Psoas muscle (tissue), 8 donors: ENCODE results near the gene PCDHGA5. TPM values are rescaled to one million over a fixed set of nuclear protein-coding genes. Genes with fewer than 3 reads are reported as not detected.
"Not testable (repeated sequence)": the region's sequence is repeated elsewhere in the genome, so short reads cannot be mapped to it uniquely, and the experiment has no call there.

Source experiments
- ATAC-seq, 4 donors: fragments of 200-7000 bp; cut with Tn5 transposase; one replicate each; pipeline ENCODE4 v1.9.1; 2020; ENCODE audit warnings: moderate library complexity in 3 of 4, mild to moderate bottlenecking in 2 of 4
- DNase-seq, 2 donors: peaks; one replicate each; pipeline ENCODE4 v3.0.0-alpha.2; 2020
- H3K27ac ChIP-seq: fragments of 200-600 bp; one replicate; pipeline ENCODE4 v1.8.0; 2022
- H3K27me3 ChIP-seq, 3 donors: fragments of 200-600 bp in 1 of 3; one replicate each; pipeline versions ENCODE4 v1.6.1 to v1.8.0; 2013 to 2022; ENCODE audit warnings: low read length in 2 of 3, mild to moderate bottlenecking in 2 of 3, moderate library complexity in 1 of 3; ENCODE audit not compliant: insufficient read depth in 3 of 3
- H3K36me3 ChIP-seq, 2 donors: fragments of 200-600 bp in 1 of 2; one replicate each; pipeline versions ENCODE4 v1.6.1 to v1.8.0; 2013 to 2022; ENCODE audit warnings: low read depth in 1 of 2, mild to moderate bottlenecking in 1 of 2, moderate library complexity in 1 of 2; ENCODE audit not compliant: insufficient read depth in 1 of 2
- H3K4me1 ChIP-seq: fragments of 200-600 bp; one replicate; pipeline ENCODE4 v1.8.0; 2022
- H3K4me3 ChIP-seq: fragments of 200-600 bp; one replicate; pipeline ENCODE4 v1.8.0; 2022; ENCODE audit warnings: mild to moderate bottlenecking
- H3K9me3 ChIP-seq: fragments of 200-600 bp; one replicate; pipeline ENCODE4 v1.8.0; 2022
- CTCF ChIP-seq: fragments of 200-600 bp; IDR thresholded peaks from one replicate; pipeline ENCODE4 v1.8.0; 2022; ENCODE audit warnings: antibody characterized with exemption
- WGBS, 3 donors: extraction: QIAGEN DNeasy Blood & Tissue Kit; methylation state at CpG; one replicate each; pipeline versions ENCODE4 v1.1.6 to v1.1.7; 2013; 5-methylcytosine and 5-hydroxymethylcytosine counted together
- intact Hi-C, 2 donors: fragments of 100-400 bp; cut with DNase I; formaldehyde crosslinking; loops; one replicate each; pipeline versions ENCODE4 v1.11.0 to v1.14.2; 2022
- polyA plus RNA-seq, 3 donors: library from polyadenylated mRNA; stranded (reverse); fragments of 200-250 nt; gene quantifications; one replicate each; pipeline ENCODE4 v1.2.3, GENCODE V29; 2013
- total RNA-seq, 4 donors: library from RNA; stranded (reverse); fragmentation: NEBNext Ultra II Directional in 2 of 4; extraction: Animal tissue kit (Norgen Biotek cat#: 25700) in 2 of 4; gene quantifications; one replicate each; pipeline versions ENCODE4 v1.2.1 to v1.2.4, GENCODE V29; 2021 to 2023
- donor health status: healthy with polysubstance abuse.
- donor health status: DM: no; HTN: no; CAD: no; lungs with moderate emphysema.
- donor health status: Bipolar disorder and iron deficiency.
- donor health status: healthy.
- donor health status: DM: yes; HTN: yes; CAD: no.
- donor health status: DM: no; HTN: no; CAD: no.
- donor health status: DM: no; HTN: no; CAD: no.
- donor health status: DM: yes; HTN: yes; CAD: no.

Gene PCDHGA5
- total and polyA plus RNA-seq, 7 donors = 0.07 to 2.0 (median 0.84) TPM

- peaks cover 23% of the 10 kb centered on the region for H3K9me3 ChIP-seq
- 25% methylated on average over 9 of the region's 9 CpGs for WGBS, 3 donors
- ATAC-seq (peak; percentile 68 to 84 (median 79)), DNase-seq (no peak)
- peak; percentile 41 for TF ChIP-seq CTCF
- H3K27ac ChIP-seq = peak within 1 kb of the TSS; percentile 50
- peaks cover 0 to 28% (median 18%) of the 10 kb centered on the region in 3 donors for H3K27me3 ChIP-seq
- H3K36me3 ChIP-seq = no peaks in the 10 kb centered on the region
- H3K4me3 ChIP-seq = peak within 1 kb of the TSS; percentile 56
- intact Hi-C loops = no loop called here
- no peaks in the 10 kb centered on the region for H3K4me1 ChIP-seq
These were observed 20.6 kb upstream of the PCDHGA5 start, which contains the start of gene PCDHGA3 for GRCh38 chr5:141343242-141343952. Gene PCDHGA3, plus strand, starts transcription at chr5:141343829. Its CDS starts 205 bp downstream, at chr5:141344034.

GRCh38 chr5:141343953-141344463 is 20.0 kb upstream of the PCDHGA5 start:
- Histone ChIP-seq H3K4me1 (no peaks in the 10 kb centered on the region), H3K27ac (peak overlapping the region; percentile 50), H3K4me3 (peak overlapping the region; percentile 56), H3K9me3 (peaks cover 17% of the 10 kb centered on the region), H3K27me3 (peaks cover 0 to 24% (median 14%) of the 10 kb centered on the region in 3 donors), H3K36me3 (no peaks in the 10 kb centered on the region)
- intact Hi-C loops = no loop called here
- 23 to 28% (median 24%) methylated on average over 31 of the region's 31 CpGs for WGBS, 3 donors
- no peak for DNase-seq
- ATAC-seq = peak; percentile 46 to 70 (median 59)
- no peak for TF ChIP-seq CTCF

GRCh38 chr5:141345327-141345726 is 18.6 kb upstream of the PCDHGA5 start:
- TF ChIP-seq CTCF = no peak
- intact Hi-C loops = no loop called here
- ATAC-seq (no peak), DNase-seq (no peak)
- no peaks in the 10 kb centered on the region for H3K36me3 ChIP-seq
- 36 to 43% (median 36%) methylated on average over 20 of the region's 20 CpGs for WGBS, 3 donors
- H3K4me3 ChIP-seq = no peak overlapping the region
- peaks cover 8% of the 10 kb centered on the region for H3K9me3 ChIP-seq
- no peaks in the 10 kb centered on the region for H3K4me1 ChIP-seq
- peaks cover 0 to 23% (median 9%) of the 10 kb centered on the region in 3 donors for H3K27me3 ChIP-seq
- H3K27ac ChIP-seq = no peak overlapping the region

GRCh38 chr5:141346017-141346416 is 17.9 kb upstream of the PCDHGA5 start:
- H3K9me3 ChIP-seq, H3K27ac ChIP-seq, ATAC-seq, H3K4me1 ChIP-seq, H3K4me3 ChIP-seq, H3K36me3 ChIP-seq, intact Hi-C loops: not testable (repeated sequence)
- 35 to 53% (median 49%) methylated on average over 21 to 27 of the region's 35 CpGs for WGBS, 3 donors
- peaks cover 0 to 26% (median 9%) of the 10 kb centered on the region in 3 donors for H3K27me3 ChIP-seq
- DNase-seq = peak in 1 of 2 donors; percentile 36

GRCh38 chr5:141349917-141350619 is 13.9 kb upstream of the PCDHGA5 start, which contains the start of gene PCDHGB1:
Gene PCDHGB1, plus strand, starts transcription at chr5:141350099. Its CDS starts 162 bp downstream, at chr5:141350261.
- TF ChIP-seq CTCF = peak; percentile 47
- no peak within 1 kb of the TSS for H3K27ac ChIP-seq
- WGBS, 3 donors = 23 to 27% (median 23%) methylated on average over 29 of the region's 29 CpGs
- intact Hi-C loops = no loop called here
- peak within 1 kb of the TSS; percentile 44 for H3K4me3 ChIP-seq
- H3K4me1 ChIP-seq = no peaks in the 10 kb centered on the region
- ATAC-seq (peak; percentile 62 to 90 (median 82)), DNase-seq (peak in 1 of 2 donors; percentile 41)
- no peaks in the 10 kb centered on the region for H3K36me3 ChIP-seq
- peaks cover 0 to 41% (median 13%) of the 10 kb centered on the region in 3 donors for H3K27me3 ChIP-seq
- H3K9me3 ChIP-seq = peaks cover 3% of the 10 kb centered on the region
